Right lobe of liver (tissue), 6 donors: ENCODE data around the gene MBOAT7. TPM values are rescaled to one million over a fixed set of nuclear protein-coding genes. Genes with fewer than 3 reads are reported as not detected.
A peak's percentile ranks its signal among the peaks of the same experiment; 100 is the strongest.

Source experiments
- ATAC-seq, 4 donors: fragments of 200-7000 bp; cut with Tn5 transposase; one replicate each; pipeline ENCODE4 v1.9.1; 2020; ENCODE audit warnings: mild to moderate bottlenecking in 4 of 4, moderate library complexity in 4 of 4
- DNase-seq, 3 donors: peaks; one replicate each; pipeline ENCODE4 v3.0.0-alpha.2; 2020
- H3K27ac ChIP-seq, 3 donors: fragments of 200-600 bp; one replicate each; pipeline ENCODE4 v1.8.0; 2022
- H3K27me3 ChIP-seq, 2 donors: fragments of 200-600 bp; one replicate each; pipeline ENCODE4 v1.8.0; 2022
- H3K36me3 ChIP-seq, 4 donors: fragments of 200-600 bp; sonication (generic) in 1 of 4; one replicate each; pipeline versions ENCODE4 v1.5.1 to v1.8.0; 2017 to 2022; ENCODE audit warnings: control low read depth in 1 of 4
- H3K4me1 ChIP-seq, 4 donors: fragments of 200-600 bp; sonication (generic) in 1 of 4; one replicate each; pipeline versions ENCODE4 v1.5.1 to v1.8.0; 2017 to 2022; ENCODE audit warnings: control low read depth in 1 of 4
- H3K4me3 ChIP-seq, 3 donors: fragments of 200-600 bp; one replicate each; pipeline ENCODE4 v1.8.0; 2022
- H3K9me3 ChIP-seq, 4 donors: fragments of 200-600 bp; sonication (generic) in 1 of 4; one replicate each; pipeline versions ENCODE4 v1.5.1 to v1.8.0; 2017 to 2022; ENCODE audit warnings: control low read depth in 1 of 4
- POLR2A ChIP-seq: fragments of 450-650 bp; IDR thresholded peaks from one replicate; pipeline ENCODE4 v1.6.1; 2017; ENCODE audit warnings: antibody characterized with exemption, mild to moderate bottlenecking
- WGBS: methylation state at CpG from one replicate; pipeline ENCODE4 v1.1.6; 2018; ENCODE audit warnings: low coverage, low lambda C conversion rate; ENCODE audit not compliant: insufficient coverage; ENCODE audit errors: missing lambda C conversion rate; 5-methylcytosine and 5-hydroxymethylcytosine counted together
- intact Hi-C, 2 donors: fragments of 100-400 bp; cut with DNase I; formaldehyde crosslinking; loops; one replicate each; pipeline versions ENCODE4 v1.11.2 to v1.14.1; 2022
- total RNA-seq, 6 experiments: library from RNA; depleted of rRNA in 2 of 6; stranded (reverse); fragments of >200 nt in 2 of 6; fragmentation: NEBNext Ultra II Directional in 3 of 6; extraction: Animal tissue kit (Norgen Biotek cat#: 25700) in 3 of 6; gene quantifications; one replicate each; pipeline versions ENCODE4 v1.1.0 to v1.2.4, GENCODE V29; 2016 to 2023
- TF ChIP-seq, protein P1 (sequence below), 4 donors: fragments of 200-600 bp in 3 of 4; fragments of 450-650 bp in 1 of 4; IDR thresholded peaks; one replicate each; pipeline versions ENCODE4 v1.5.1 to v1.8.0; 2016 to 2022; ENCODE audit warnings: antibody characterized with exemption in 4 of 4, mild to moderate bottlenecking in 2 of 4
- donor health status: DM: no; HTN: yes; CAD: no.
- donor health status: DM: no; HTN: no; CAD: no.
- donor health status: DM: no; HTN: no; CAD: no.
- donor health status: DM: no; HTN: yes; CAD: no.
- donor health status: DM: no; HTN: yes; CAD: no.

The MBOAT7 gene
- total RNA-seq, 6 experiments from 2014 or later = 26.6 to 57.7 (median 32.9) TPM

DNA sequence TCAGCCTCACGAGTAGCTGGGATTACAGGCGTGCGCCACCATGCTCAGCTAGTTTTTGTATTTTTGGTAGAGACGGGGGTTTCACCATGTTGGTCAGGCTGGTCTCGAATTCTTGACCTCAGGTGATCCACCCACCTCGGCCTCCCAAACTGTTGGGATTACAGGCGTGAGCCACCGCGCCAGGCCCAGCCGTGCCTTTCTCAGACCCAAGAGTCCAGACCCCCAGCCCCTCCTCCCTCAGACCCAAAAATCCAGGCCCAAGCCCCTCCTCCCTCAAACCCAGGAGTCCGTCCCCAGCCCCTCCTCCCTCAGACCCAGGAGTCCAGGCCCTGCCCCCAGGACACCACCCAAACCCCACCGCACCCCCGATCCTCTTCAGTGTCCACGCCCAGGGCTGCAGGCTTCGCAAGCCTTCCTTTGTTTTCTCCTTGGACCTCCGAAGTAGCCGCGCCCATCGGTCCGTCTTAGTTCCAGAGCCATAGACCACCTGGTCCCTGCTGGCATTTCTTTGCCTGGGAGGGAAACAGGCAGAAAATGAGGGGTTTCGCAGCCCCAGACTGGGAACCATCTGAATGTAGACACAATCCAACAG lies 20.1 kb downstream of the MBOAT7 start:
- no peaks in the 10 kb centered on the region for H3K9me3 ChIP-seq
- H3K4me1 ChIP-seq = no peaks in the 10 kb centered on the region
- DNase-seq = no peak
- intact Hi-C loops = no loop called here
- H3K4me3 ChIP-seq = no peak overlapping the region
- no peak for TF ChIP-seq POLR2A
- TF ChIP-seq, protein P1, sequence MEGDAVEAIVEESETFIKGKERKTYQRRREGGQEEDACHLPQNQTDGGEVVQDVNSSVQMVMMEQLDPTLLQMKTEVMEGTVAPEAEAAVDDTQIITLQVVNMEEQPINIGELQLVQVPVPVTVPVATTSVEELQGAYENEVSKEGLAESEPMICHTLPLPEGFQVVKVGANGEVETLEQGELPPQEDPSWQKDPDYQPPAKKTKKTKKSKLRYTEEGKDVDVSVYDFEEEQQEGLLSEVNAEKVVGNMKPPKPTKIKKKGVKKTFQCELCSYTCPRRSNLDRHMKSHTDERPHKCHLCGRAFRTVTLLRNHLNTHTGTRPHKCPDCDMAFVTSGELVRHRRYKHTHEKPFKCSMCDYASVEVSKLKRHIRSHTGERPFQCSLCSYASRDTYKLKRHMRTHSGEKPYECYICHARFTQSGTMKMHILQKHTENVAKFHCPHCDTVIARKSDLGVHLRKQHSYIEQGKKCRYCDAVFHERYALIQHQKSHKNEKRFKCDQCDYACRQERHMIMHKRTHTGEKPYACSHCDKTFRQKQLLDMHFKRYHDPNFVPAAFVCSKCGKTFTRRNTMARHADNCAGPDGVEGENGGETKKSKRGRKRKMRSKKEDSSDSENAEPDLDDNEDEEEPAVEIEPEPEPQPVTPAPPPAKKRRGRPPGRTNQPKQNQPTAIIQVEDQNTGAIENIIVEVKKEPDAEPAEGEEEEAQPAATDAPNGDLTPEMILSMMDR (IDR thresholded peaks at IDR 0.05) = no peak
- H3K27me3 ChIP-seq = no peaks in the 10 kb centered on the region
- ATAC-seq = no peak
- H3K36me3 ChIP-seq = no peaks in the 10 kb centered on the region
- WGBS = 80% methylated on average over 10 of the region's 21 CpGs
- no peak overlapping the region for H3K27ac ChIP-seq

DNA sequence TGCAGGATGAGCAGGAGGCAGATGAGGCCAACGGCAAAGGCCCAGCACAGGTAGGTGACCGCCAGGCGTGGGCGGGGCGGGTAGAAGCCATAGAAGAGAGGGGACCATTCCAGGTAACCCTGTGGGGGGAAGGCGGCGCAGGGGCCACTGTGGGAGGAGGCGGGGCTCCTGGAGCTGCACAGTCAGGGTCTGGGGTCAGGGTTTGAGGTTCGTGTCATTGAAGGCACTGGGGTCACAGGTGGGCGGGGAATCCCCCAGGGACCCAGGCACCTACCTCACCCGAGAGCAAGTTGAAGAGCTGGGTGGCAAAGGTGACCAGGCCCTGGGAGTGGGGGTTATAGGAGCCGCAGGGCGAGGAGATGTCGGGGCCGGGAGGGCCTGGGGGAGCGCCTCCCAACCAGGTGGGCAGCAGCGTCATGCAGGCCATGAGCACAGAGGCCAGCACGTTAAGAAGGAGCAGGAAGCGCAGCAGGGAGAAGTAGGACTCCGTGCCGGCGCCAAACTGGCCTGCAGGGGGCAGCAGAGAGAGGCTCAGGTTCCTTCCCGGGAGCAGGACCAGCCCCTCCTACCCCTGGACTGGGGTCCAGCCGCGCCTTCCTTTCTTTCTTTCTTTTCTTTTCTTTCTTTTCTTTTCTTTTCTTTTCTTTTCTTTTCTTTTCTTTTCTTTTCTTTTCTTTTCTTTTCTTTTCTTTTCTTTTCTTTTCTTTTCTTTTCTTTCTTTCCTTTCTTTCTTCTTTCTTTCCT lies 21.0 kb downstream of the MBOAT7 start:
- intact Hi-C loops = no loop called here
- no peaks in the 10 kb centered on the region for H3K9me3 ChIP-seq
- H3K4me1 ChIP-seq = peaks cover 0 to under 1% (median 0%) of the 10 kb centered on the region in 4 donors
- H3K27ac ChIP-seq = no peak overlapping the region
- no peak overlapping the region for H3K4me3 ChIP-seq
- peak; percentile 89 to 97 (median 92) for ATAC-seq
- DNase-seq = peak; percentile 91 to 92 (median 91)
- TF ChIP-seq, protein P1 (IDR thresholded peaks at IDR 0.05) = peak; percentile 75 to 94 (median 89)
- TF ChIP-seq POLR2A = no peak
- WGBS = 0% methylated on average over 10 of the region's 25 CpGs
- no peaks in the 10 kb centered on the region for H3K27me3 ChIP-seq
- no peaks in the 10 kb centered on the region for H3K36me3 ChIP-seq

GRCh38 chr19:54165222-54165621 lies 24.2 kb downstream of the MBOAT7 start:
- Histone ChIP-seq H3K27me3 (no peaks in the 10 kb centered on the region), H3K36me3 (no peaks in the 10 kb centered on the region), H3K4me1 (peaks cover 0 to 17% (median 10%) of the 10 kb centered on the region in 4 donors), H3K4me3 (no peak overlapping the region), H3K9me3 (no peaks in the 10 kb centered on the region), H3K27ac (no peak overlapping the region)
- intact Hi-C loops = no loop called here
- ATAC-seq (no peak), DNase-seq (no peak)
- 90% methylated on average over 24 of the region's 25 CpGs for WGBS
- no peak for TF ChIP-seq POLR2A
- TF ChIP-seq, protein P1 (IDR thresholded peaks at IDR 0.05) = no peak

- H3K4me3 ChIP-seq = no peak overlapping the region
- peak; percentile 6 to 15 (median 10) for ATAC-seq
- peaks cover 0 to 19% (median 11%) of the 10 kb centered on the region in 4 donors for H3K4me1 ChIP-seq
- H3K27me3 ChIP-seq = no peaks in the 10 kb centered on the region
- WGBS = 28% methylated on average over 15 of the region's 37 CpGs
- intact Hi-C loops = no loop called here
- no peaks in the 10 kb centered on the region for H3K36me3 ChIP-seq
- TF ChIP-seq, protein P1 (IDR thresholded peaks at IDR 0.05) = no peak
- TF ChIP-seq POLR2A = no peak
- no peaks in the 10 kb centered on the region for H3K9me3 ChIP-seq
- peak in 2 of 3 donors; percentile 76 to 77 for DNase-seq
- H3K27ac ChIP-seq = no peak overlapping the region
These were observed 24.9 kb downstream of the MBOAT7 start for GRCh38 chr19:54164369-54165068.
